Neural cell (in vitro differentiated cells): ENCODE results near the gene SMAD9. TPM values are rescaled to one million over a fixed set of nuclear protein-coding genes. Genes with fewer than 3 reads are reported as not detected.

Experiments used
- H2AFZ ChIP-seq: fragments of 200-600, 300-800 bp; sonication (generic), shearing (Covaris generic); 2 replicates; pipeline ENCODE4 v1.6.0; 2014; ENCODE audit warnings: low read depth, mild to moderate bottlenecking, antibody characterized with exemption, low read length, moderate library complexity
- H3F3A ChIP-seq: fragments of 200-600 bp; shearing (Covaris generic); 2 replicates; pipeline ENCODE4 v1.6.1; 2016; ENCODE audit warnings: mild to moderate bottlenecking, moderate library complexity, mixed read lengths, antibody characterized with exemption, low read length; ENCODE audit not compliant: insufficient read depth, poor library complexity, severe bottlenecking
- H3K27ac ChIP-seq: fragments of 200-600, 300-800 bp; sonication (generic), shearing (Covaris generic); 2 replicates; pipeline ENCODE4 v1.5.1; 2014; ENCODE audit warnings: mild to moderate bottlenecking, low read length, moderate library complexity
- H3K27me3 ChIP-seq: fragments of 300-800, 200-600 bp; sonication (generic), shearing (Covaris generic); 2 replicates; pipeline ENCODE4 v1.6.0; 2014; ENCODE audit warnings: mild to moderate bottlenecking, low read depth, low read length, moderate library complexity; ENCODE audit not compliant: insufficient read depth
- H3K36me3 ChIP-seq: fragments of 300-800, 200-600 bp; sonication (generic), shearing (Covaris generic); 2 replicates; pipeline ENCODE4 v1.5.1; 2014; ENCODE audit warnings: mild to moderate bottlenecking, antibody characterized with exemption, low read length, moderate library complexity; ENCODE audit not compliant: insufficient read depth
- H3K4me2 ChIP-seq: fragments of 300-800, 200-600 bp; sonication (generic), shearing (Covaris generic); 2 replicates; pipeline ENCODE4 v1.6.0; 2014; ENCODE audit warnings: mild to moderate bottlenecking, low read length
- H3K4me3 ChIP-seq: fragments of 300-800, 200-600 bp; sonication (generic), shearing (Covaris generic); 2 replicates; pipeline ENCODE4 v1.5.1; 2014; ENCODE audit warnings: mild to moderate bottlenecking, low read length, moderate library complexity
- H3K79me2 ChIP-seq: fragments of 200-600 bp; shearing (Covaris generic); replicated peaks from 2 replicates; pipeline ENCODE4 v1.6.0; 2014; ENCODE audit warnings: mild to moderate bottlenecking, low read length, moderate library complexity; ENCODE audit not compliant: insufficient read depth
- H3K9ac ChIP-seq: fragments of 300-800, 200-600 bp; sonication (generic), shearing (Covaris generic); 2 replicates; pipeline ENCODE4 v1.6.1; 2016; ENCODE audit warnings: mild to moderate bottlenecking, low read length, mixed read lengths
- H3K9me2 ChIP-seq: fragments of 200-600 bp; shearing (Covaris generic); 2 replicates; pipeline ENCODE4 v1.6.1; 2016; ENCODE audit warnings: mild to moderate bottlenecking, low read length, mixed read lengths; ENCODE audit not compliant: insufficient read depth
- H3K9me3 ChIP-seq: fragments of 200-600, 300-800 bp; sonication (generic), shearing (Covaris generic); 2 replicates; pipeline ENCODE4 v1.6.1; 2016; ENCODE audit warnings: mild to moderate bottlenecking, mixed run types, low read length, moderate library complexity, mixed read lengths
- H4K20me1 ChIP-seq: fragments of 200-600 bp; shearing (Covaris generic); 2 replicates; pipeline ENCODE4 v1.6.1; 2016; ENCODE audit warnings: mild to moderate bottlenecking, mixed run types; ENCODE audit not compliant: insufficient read depth
- EP300 ChIP-seq: fragments of 450-650 bp; conservative IDR thresholded peaks from 2 replicates; pipeline ENCODE4 v1.6.1; 2014; ENCODE audit warnings: antibody characterized with exemption, mild to moderate bottlenecking, moderate library complexity; ENCODE audit not compliant: poor library complexity, severe bottlenecking
- EZH2 ChIP-seq: fragments of 200-600, 300-800 bp; shearing (Covaris generic), sonication (generic); IDR thresholded peaks from 2 replicates; pipeline ENCODE4 v1.6.1; 2014; ENCODE audit warnings: antibody characterized with exemption, low read length, borderline replicate concordance, mild to moderate bottlenecking; ENCODE audit not compliant: insufficient read depth, poor library complexity, severe bottlenecking
- MXI1 ChIP-seq: fragments of 450-650 bp; conservative IDR thresholded peaks from 2 replicates; pipeline ENCODE4 v1.6.1; 2014; ENCODE audit warnings: antibody characterized with exemption, mild to moderate bottlenecking; ENCODE audit not compliant: poor library complexity, severe bottlenecking
- POLR2AphosphoS5 ChIP-seq: IDR thresholded peaks from 2 replicates; pipeline ENCODE4 v1.6.1; 2012
- RAD21 ChIP-seq: fragments of 450-650 bp; conservative IDR thresholded peaks from 2 replicates; pipeline ENCODE4 v1.6.1; 2014; ENCODE audit warnings: antibody characterized with exemption, mild to moderate bottlenecking, moderate library complexity
- REST ChIP-seq: IDR thresholded peaks from 2 replicates; pipeline ENCODE4 v1.6.1; 2012; ENCODE audit warnings: borderline replicate concordance
- SMC3 ChIP-seq: fragments of 450-650 bp; conservative IDR thresholded peaks from 2 replicates; pipeline ENCODE4 v1.6.1; 2014; ENCODE audit warnings: antibody characterized with exemption, mild to moderate bottlenecking, moderate library complexity; ENCODE audit not compliant: poor library complexity
- TAF1 ChIP-seq: IDR thresholded peaks from 2 replicates; pipeline ENCODE4 v1.6.1; 2012; ENCODE audit warnings: low read depth
- polyA plus RNA-seq: library from polyadenylated mRNA; depleted of rRNA; stranded (reverse); fragments of >200 nt; gene quantifications from 2 replicates; pipeline ENCODE4 v1.2.3, GENCODE V29; 2014
- TF ChIP-seq, protein P1 (sequence below): fragments of 450-650 bp; IDR thresholded peaks from 2 replicates; pipeline ENCODE4 v1.5.1; 2014; ENCODE audit warnings: antibody characterized with exemption, mild to moderate bottlenecking, moderate library complexity; ENCODE audit not compliant: poor library complexity, severe bottlenecking

The SMAD9 gene
- polyA plus RNA-seq, 1 donor from 2014 or later = 2.5 TPM

GRCh38 chr13:36819739-36820090 is 100.3 kb downstream of the SMAD9 start:
- Histone ChIP-seq H3K27ac (peak overlapping the region; percentile 79), H2AFZ (peak overlapping the region; percentile 59), H3K9me2 (no peaks in the 10 kb centered on the region), H3K4me3 (peak overlapping the region; percentile 85), H3K79me2 (peaks cover 40% of the 10 kb centered on the region), H3K4me2 (peak overlapping the region; percentile 95), H3K9ac (peak overlapping the region; percentile 86), H3F3A (no peaks in the 10 kb centered on the region), H3K9me3 (no peaks in the 10 kb centered on the region), H3K27me3 (no peaks in the 10 kb centered on the region), H3K36me3 (peaks cover 7% of the 10 kb centered on the region), H4K20me1 (no peaks in the 10 kb centered on the region)
- TF ChIP-seq EP300 = no peak
- TF ChIP-seq EZH2 = no peak
- no peak for TF ChIP-seq SMC3
- TF ChIP-seq MXI1 = no peak
- no peak for TF ChIP-seq POLR2AphosphoS5
- no peak for TF ChIP-seq TAF1
- no peak for TF ChIP-seq RAD21
- TF ChIP-seq REST = no peak
- TF ChIP-seq, protein P1, sequence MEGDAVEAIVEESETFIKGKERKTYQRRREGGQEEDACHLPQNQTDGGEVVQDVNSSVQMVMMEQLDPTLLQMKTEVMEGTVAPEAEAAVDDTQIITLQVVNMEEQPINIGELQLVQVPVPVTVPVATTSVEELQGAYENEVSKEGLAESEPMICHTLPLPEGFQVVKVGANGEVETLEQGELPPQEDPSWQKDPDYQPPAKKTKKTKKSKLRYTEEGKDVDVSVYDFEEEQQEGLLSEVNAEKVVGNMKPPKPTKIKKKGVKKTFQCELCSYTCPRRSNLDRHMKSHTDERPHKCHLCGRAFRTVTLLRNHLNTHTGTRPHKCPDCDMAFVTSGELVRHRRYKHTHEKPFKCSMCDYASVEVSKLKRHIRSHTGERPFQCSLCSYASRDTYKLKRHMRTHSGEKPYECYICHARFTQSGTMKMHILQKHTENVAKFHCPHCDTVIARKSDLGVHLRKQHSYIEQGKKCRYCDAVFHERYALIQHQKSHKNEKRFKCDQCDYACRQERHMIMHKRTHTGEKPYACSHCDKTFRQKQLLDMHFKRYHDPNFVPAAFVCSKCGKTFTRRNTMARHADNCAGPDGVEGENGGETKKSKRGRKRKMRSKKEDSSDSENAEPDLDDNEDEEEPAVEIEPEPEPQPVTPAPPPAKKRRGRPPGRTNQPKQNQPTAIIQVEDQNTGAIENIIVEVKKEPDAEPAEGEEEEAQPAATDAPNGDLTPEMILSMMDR = no peak

DNA sequence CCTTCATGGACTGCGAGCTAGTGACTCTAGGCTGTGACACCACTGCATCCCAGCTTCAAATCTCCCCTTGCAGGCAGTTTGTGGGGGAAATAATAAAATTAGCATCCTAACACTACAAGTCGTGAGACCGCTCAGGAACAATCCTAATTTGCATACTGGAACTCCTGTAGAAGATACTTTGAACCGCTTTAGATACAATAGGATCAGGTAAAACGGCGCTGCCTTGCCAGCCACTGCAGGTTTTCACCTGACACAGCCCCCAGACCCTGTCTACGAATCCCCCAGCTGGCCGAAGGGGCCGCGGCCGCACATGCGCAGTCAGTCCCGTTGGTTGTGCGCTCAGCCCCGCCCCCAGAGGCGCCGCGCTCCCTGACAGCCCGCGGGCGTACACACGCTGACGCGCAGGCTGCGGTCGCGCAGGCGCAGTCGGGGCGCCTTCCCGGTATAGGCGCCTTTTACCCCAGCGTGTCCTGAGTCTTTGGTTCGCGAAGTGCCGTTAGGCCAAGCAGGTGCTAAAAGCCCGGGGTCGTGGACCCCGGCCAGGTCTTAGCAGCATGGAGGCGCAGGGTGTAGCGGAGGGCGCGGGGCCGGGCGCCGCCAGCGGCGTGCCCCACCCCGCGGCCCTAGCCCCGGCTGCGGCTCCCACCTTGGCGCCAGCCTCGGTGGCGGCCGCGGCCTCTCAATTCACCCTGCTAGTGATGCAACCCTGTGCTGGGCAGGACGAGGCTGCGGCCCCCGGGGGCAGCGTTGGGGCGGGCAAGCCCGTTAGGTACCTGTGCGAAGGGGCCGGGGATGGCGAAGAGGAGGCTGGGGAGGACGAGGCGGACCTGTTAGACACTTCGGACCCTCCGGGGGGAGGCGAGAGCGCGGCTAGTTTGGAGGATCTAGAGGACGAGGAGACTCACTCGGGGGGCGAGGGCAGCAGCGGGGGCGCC is 101.0 kb downstream of the SMAD9 start, which contains the start of gene RFXAP:
TSS of gene RFXAP (plus strand) at position 419 of the 935 bp plus-strand sequence. CDS start at position 555, 136 bp downstream.
- H3F3A ChIP-seq = no peaks in the 10 kb centered on the region
- H3K4me2 ChIP-seq = peak within 1 kb of the TSS; percentile 95
- H3K9me2 ChIP-seq = no peaks in the 10 kb centered on the region
- H2AFZ ChIP-seq = peak within 1 kb of the TSS; percentile 59
- peak; percentile 86 for TF ChIP-seq POLR2AphosphoS5
- TF ChIP-seq EZH2 = no peak
- TF ChIP-seq RAD21 = no peak
- TF ChIP-seq SMC3 = peak; percentile 51
- TF ChIP-seq, protein P1 = peak; percentile 54
- TF ChIP-seq REST = no peak
- peak; percentile 74 for TF ChIP-seq MXI1
- peak; percentile 23 for TF ChIP-seq EP300
- no peak for TF ChIP-seq TAF1
- no peaks in the 10 kb centered on the region for H3K9me3 ChIP-seq
- H3K36me3 ChIP-seq = peaks cover 7% of the 10 kb centered on the region
- H3K4me3 ChIP-seq = peak within 1 kb of the TSS; percentile 85
- H3K79me2 ChIP-seq = peaks cover 36% of the 10 kb centered on the region
- peak within 1 kb of the TSS; percentile 79 for H3K27ac ChIP-seq
- H3K27me3 ChIP-seq = no peaks in the 10 kb centered on the region
- H4K20me1 ChIP-seq = no peaks in the 10 kb centered on the region
- H3K9ac ChIP-seq = peak within 1 kb of the TSS; percentile 86
